A549 treated with AZD9567 at 1 μM for 4 hours (cell line): Measurements from ENCODE around the gene SPATA31A7. TPM values are rescaled to one million over a fixed set of nuclear protein-coding genes. Genes with fewer than 3 reads are reported as not detected.

Experiments
- total RNA-seq: library from RNA; stranded (reverse); fragments of 200-300 nt; extraction: Qiagen RNA extraction; gene quantifications from 5 replicates; pipeline ENCODE4 v1.2.3, GENCODE V29; 2022; ENCODE audit not compliant: insufficient read depth

Gene SPATA31A7
- total RNA-seq, result not detected in 5 replicates

DNA sequence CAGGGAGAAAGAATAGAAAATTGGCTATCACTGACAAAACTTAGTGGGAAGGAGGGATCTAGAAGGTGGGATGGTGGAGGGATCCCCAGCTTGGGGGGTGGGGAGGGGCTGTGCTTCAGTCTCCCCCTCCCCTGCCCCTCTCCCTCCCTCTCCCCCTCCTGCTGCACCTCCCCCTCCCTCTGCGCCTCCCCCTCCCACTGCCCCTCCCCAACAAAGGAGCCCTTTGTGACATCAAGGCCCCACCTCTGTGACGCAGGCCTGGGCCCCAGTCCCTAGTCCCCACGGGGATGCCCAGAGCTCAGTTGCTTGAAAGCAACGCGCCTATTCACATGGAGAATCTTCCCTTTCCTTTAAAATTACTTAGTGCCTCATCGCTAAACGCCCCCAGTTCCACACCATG, at the start of gene SPATA31A7:
Gene SPATA31A7 (plus strand): TSS at position 301 of the 400 bp plus-strand sequence. CDS start 29 bp downstream, at position 330.

